HepG2 (cell line): ENCODE results near the gene DEFB112. TPM values are rescaled to one million over a fixed set of nuclear protein-coding genes. Genes with fewer than 3 reads are reported as not detected.

Experiments
- ATAC-seq: fragments of 200-7000 bp; cut with Tn5 transposase; 3 replicates; pipeline ENCODE4 v1.9.1; 2020; ENCODE audit warnings: mild to moderate bottlenecking, moderate library complexity
- BruUV-seq: library from RNA; stranded (reverse); fragments of 400-500 nt; replicated peaks from 2 replicates; lab custom pipeline; 2021; lab: Mats Ljungman, UMichigan
- CTCF ChIA-PET: fragments of 300-600 bp; formaldehyde crosslinking; extraction: SDS; loops from one replicate; lab custom pipeline; 2021; ENCODE audit warnings: low total read pairs, inconsistent platforms, low intra/inter-chr PET ratio; lab: Yijun Ruan, JAX
- POLR2A ChIA-PET: fragments of 350-600 bp; sonication (Branson Sonifier 250); formaldehyde crosslinking; loops from one replicate; lab custom pipeline; 2020; ENCODE audit warnings: antibody characterized with exemption, inconsistent platforms; lab: Yijun Ruan, JAX
- DNase-seq: peaks from one replicate; pipeline ENCODE4 v3.0.0-alpha.2; 2015; ENCODE audit warnings: low spot score
- FAIRE-seq: peaks from 3 replicates; lab custom pipeline; 2011; peaks lifted over from hg19 to GRCh38; lab: Jason Lieb, UNC
- H2AFZ ChIP-seq: one replicate; pipeline ENCODE4 v1.6.1; 2011; ENCODE audit warnings: low read length, inconsistent platforms
- H3K27ac ChIP-seq: fragments of 300-600 bp; 3 replicates; pipeline ENCODE4 v1.8.0; 2011; ENCODE audit warnings: mixed run types, mild to moderate bottlenecking, mixed read lengths, low read length, inconsistent platforms; ENCODE audit not compliant: insufficient read depth; ENCODE audit errors: extremely low read length
- H3K27me3 ChIP-seq, 2 experiments: fragments of 200-600 bp in 1 of 2; 2 replicates in 1 of 2; 3 replicates in 1 of 2; pipeline versions ENCODE4 v1.6.0 to v1.8.0; 2011; ENCODE audit warnings: low read length in 2 of 2, mild to moderate bottlenecking in 2 of 2, moderate library complexity in 2 of 2, inconsistent platforms in 1 of 2; ENCODE audit not compliant: insufficient read depth in 2 of 2, control insufficient read depth in 1 of 2
- H3K36me3 ChIP-seq, 2 experiments: fragments of 200-600 bp in 1 of 2; replicated peaks in 1 of 2; 2 replicates in 1 of 2; 3 replicates in 1 of 2; pipeline versions ENCODE4 v1.5.1 to v1.8.0; 2011; ENCODE audit warnings: low read length in 2 of 2, inconsistent platforms in 1 of 2; ENCODE audit not compliant: insufficient read depth in 2 of 2, control insufficient read depth in 1 of 2
- H3K4me1 ChIP-seq: 2 replicates; pipeline ENCODE4 v1.5.1; 2012; ENCODE audit warnings: low read length, inconsistent platforms; ENCODE audit not compliant: insufficient read depth
- H3K4me2 ChIP-seq: 2 replicates; pipeline ENCODE4 v1.6.0; 2011; ENCODE audit warnings: low read depth, low read length, inconsistent platforms
- H3K4me3 ChIP-seq, 3 experiments: fragments of 200-600 bp in 1 of 3; sonication (generic), shearing (Covaris generic) in 1 of 3; replicated peaks in 1 of 3; 2 replicates each; pipeline ENCODE4 v1.5.1; 2011 to 2016; ENCODE audit warnings: low read length in 3 of 3, inconsistent platforms in 2 of 3, low read depth in 2 of 3, mild to moderate bottlenecking in 2 of 3, control low read depth in 1 of 3, mixed read lengths in 1 of 3; ENCODE audit not compliant: insufficient read depth in 1 of 3
- H3K79me2 ChIP-seq: one replicate; pipeline ENCODE4 v1.6.1; 2011; ENCODE audit warnings: low read length, inconsistent platforms; ENCODE audit not compliant: insufficient read depth
- H3K9ac ChIP-seq: 2 replicates; pipeline ENCODE4 v1.6.0; 2011; ENCODE audit warnings: mild to moderate bottlenecking, low read depth, low read length, inconsistent platforms; ENCODE audit not compliant: insufficient read depth
- H3K9me3 ChIP-seq: 2 replicates; pipeline ENCODE4 v1.5.1; 2012; ENCODE audit warnings: mild to moderate bottlenecking, low read length
- H4K20me1 ChIP-seq: 2 replicates; pipeline ENCODE4 v1.6.0; 2011; ENCODE audit warnings: inconsistent platforms, mild to moderate bottlenecking, low read length, moderate library complexity; ENCODE audit not compliant: insufficient read depth
- FOXJ3 ChIP-seq: sonication (generic); formaldehyde crosslinking; IDR thresholded peaks from 2 replicates; pipeline ENCODE4 v1.4.0; 2020; ENCODE audit warnings: missing genetic modification reagents, mild to moderate bottlenecking, borderline replicate concordance
- STAG1 ChIP-seq: sonication (generic); formaldehyde crosslinking; IDR thresholded peaks from 2 replicates; pipeline ENCODE4 v1.4.0; 2020; ENCODE audit warnings: missing genetic modification reagents
- WGBS: methylation state at CpG from one replicate; pipeline ENCODE4 v1.1.6; 2017; ENCODE audit warnings: low lambda C conversion rate; 5-methylcytosine and 5-hydroxymethylcytosine counted together
- in situ Hi-C: cut with HindIII; loops from 2 replicates; pipeline ENCODE4 v1.10.0; 2017; ENCODE audit warnings: low pct_unique_long_range_greater_than_20kb; ENCODE audit not compliant: extremely low pct_ligation_motif_present
- intact Hi-C: fragments of 100-400 bp; cut with micrococcal nuclease; formaldehyde crosslinking; loops from one replicate; pipeline ENCODE4 v1.10.0; 2022; ENCODE audit not compliant: unreplicated experiment
- polyA plus RNA-seq, 8 experiments: library from polyadenylated mRNA; depleted of rRNA in 3 of 8; stranded (reverse) in 7 of 8; unstranded in 1 of 8; fragments of >200 nt; fragmentation: Illumina TruSeq in 4 of 8; extraction: Trizol in 4 of 8; gene quantifications; 2 replicates each; pipeline versions ENCODE4 v1.2.1 to v1.2.3, GENCODE V29; 2011 to 2016; ENCODE audit warnings: low read depth in 4 of 8, missing spikeins in 1 of 8, mixed read lengths in 1 of 8; ENCODE audit not compliant: insufficient read depth in 1 of 8
- total RNA-seq, 5 experiments: library from RNA; depleted of rRNA; stranded (reverse); fragments of >200 nt; fragmentation: Illumina TruSeq; extraction: Trizol; gene quantifications; 2 replicates each; pipeline ENCODE4 v1.2.3, GENCODE V29; 2016; ENCODE audit warnings: low read depth in 1 of 5
- TF ChIP-seq, protein P1 (sequence below): fragments of 450-650 bp; IDR thresholded peaks from 2 replicates; pipeline ENCODE4 v1.6.1; 2017; ENCODE audit warnings: mild to moderate bottlenecking
- TF ChIP-seq, protein P2 (sequence below): sonication (generic); formaldehyde crosslinking; IDR thresholded peaks from 2 replicates; pipeline ENCODE4 v1.5.0; 2020; ENCODE audit warnings: mild to moderate bottlenecking, missing genetic modification reagents, moderate library complexity
- TF ChIP-seq, protein P3 (sequence below): sonication (generic); formaldehyde crosslinking; conservative IDR thresholded peaks from 2 replicates; pipeline ENCODE4 v1.4.0; 2020; ENCODE audit warnings: missing genetic modification reagents

Gene DEFB112
- total and polyA plus RNA-seq, 2 of the 13 experiments (the other 11 are each of a cell fraction or from before 2014, with no cell fraction given) = not detected

DNA sequence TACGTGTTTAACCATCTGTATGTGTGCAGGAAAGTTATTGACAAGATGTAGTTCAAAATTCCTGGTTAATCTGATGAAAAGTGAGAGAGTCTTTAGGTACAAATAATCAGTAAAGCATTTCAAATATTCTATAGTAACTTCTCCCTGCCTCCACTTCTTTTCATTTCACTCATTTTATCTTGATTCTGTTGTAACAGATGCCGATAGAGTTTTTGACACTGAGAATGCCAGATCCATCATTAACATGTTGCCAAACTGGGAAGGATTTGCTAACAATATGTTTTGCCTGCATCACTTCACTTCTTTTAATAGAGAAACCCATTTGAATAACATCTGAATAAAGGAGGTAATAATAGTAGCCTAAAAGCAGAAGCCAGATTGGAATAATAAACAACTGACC is 20.4 kb upstream of the DEFB112 start (continued):
- TF ChIP-seq, protein P1, sequence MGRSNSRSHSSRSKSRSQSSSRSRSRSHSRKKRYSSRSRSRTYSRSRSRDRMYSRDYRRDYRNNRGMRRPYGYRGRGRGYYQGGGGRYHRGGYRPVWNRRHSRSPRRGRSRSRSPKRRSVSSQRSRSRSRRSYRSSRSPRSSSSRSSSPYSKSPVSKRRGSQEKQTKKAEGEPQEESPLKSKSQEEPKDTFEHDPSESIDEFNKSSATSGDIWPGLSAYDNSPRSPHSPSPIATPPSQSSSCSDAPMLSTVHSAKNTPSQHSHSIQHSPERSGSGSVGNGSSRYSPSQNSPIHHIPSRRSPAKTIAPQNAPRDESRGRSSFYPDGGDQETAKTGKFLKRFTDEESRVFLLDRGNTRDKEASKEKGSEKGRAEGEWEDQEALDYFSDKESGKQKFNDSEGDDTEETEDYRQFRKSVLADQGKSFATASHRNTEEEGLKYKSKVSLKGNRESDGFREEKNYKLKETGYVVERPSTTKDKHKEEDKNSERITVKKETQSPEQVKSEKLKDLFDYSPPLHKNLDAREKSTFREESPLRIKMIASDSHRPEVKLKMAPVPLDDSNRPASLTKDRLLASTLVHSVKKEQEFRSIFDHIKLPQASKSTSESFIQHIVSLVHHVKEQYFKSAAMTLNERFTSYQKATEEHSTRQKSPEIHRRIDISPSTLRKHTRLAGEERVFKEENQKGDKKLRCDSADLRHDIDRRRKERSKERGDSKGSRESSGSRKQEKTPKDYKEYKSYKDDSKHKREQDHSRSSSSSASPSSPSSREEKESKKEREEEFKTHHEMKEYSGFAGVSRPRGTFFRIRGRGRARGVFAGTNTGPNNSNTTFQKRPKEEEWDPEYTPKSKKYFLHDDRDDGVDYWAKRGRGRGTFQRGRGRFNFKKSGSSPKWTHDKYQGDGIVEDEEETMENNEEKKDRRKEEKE = no peak
- TF ChIP-seq FOXJ3 = no peak

DNA sequence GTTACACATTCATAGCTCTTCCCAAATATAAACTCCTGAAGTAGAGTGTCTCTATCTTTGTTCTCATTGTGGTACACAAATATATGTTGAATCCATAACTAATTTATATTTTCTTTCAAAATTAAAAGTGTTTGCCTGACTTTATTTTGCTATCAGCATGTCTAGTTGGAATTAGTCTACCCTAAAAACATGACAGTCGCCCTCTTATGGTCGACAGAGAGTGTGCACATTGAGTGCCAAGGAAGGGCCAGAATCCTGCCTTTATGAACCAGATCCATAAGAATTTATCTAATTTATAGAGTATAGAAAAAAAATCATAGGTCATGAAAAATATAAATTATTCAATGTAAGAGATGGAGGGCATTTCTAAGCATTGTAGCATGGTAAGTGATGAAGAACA is 12.3 kb upstream of the DEFB112 start:
- POLR2A ChIA-PET = no interaction called here
- no peak overlapping the region for H3K27ac ChIP-seq
- intact Hi-C loops (no loop called here), in situ Hi-C loops (no loop called here)
- ATAC-seq (peak; percentile 68), DNase-seq (peak; percentile 16), FAIRE-seq (peak; percentile 37)
- H4K20me1 ChIP-seq = no peaks in the 10 kb centered on the region
- H3K4me1 ChIP-seq = no peaks in the 10 kb centered on the region
- H3K4me2 ChIP-seq = no peak overlapping the region
- H2AFZ ChIP-seq = no peak overlapping the region
- no peaks in the 10 kb centered on the region for H3K36me3 ChIP-seq
- BruUV-seq = no TSS peak
- H3K79me2 ChIP-seq = no peaks in the 10 kb centered on the region
- no peaks in the 10 kb centered on the region for H3K9me3 ChIP-seq
- no peak overlapping the region for H3K9ac ChIP-seq
- TF ChIP-seq STAG1 (CRISPR knock-in tag) = 0 out of 2 replicates have a peak, but pooled peaks have one; percentile 7
- TF ChIP-seq, protein P2, sequence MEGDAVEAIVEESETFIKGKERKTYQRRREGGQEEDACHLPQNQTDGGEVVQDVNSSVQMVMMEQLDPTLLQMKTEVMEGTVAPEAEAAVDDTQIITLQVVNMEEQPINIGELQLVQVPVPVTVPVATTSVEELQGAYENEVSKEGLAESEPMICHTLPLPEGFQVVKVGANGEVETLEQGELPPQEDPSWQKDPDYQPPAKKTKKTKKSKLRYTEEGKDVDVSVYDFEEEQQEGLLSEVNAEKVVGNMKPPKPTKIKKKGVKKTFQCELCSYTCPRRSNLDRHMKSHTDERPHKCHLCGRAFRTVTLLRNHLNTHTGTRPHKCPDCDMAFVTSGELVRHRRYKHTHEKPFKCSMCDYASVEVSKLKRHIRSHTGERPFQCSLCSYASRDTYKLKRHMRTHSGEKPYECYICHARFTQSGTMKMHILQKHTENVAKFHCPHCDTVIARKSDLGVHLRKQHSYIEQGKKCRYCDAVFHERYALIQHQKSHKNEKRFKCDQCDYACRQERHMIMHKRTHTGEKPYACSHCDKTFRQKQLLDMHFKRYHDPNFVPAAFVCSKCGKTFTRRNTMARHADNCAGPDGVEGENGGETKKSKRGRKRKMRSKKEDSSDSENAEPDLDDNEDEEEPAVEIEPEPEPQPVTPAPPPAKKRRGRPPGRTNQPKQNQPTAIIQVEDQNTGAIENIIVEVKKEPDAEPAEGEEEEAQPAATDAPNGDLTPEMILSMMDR (CRISPR knock-in tag) = peak; percentile 34
- TF ChIP-seq, protein P3, sequence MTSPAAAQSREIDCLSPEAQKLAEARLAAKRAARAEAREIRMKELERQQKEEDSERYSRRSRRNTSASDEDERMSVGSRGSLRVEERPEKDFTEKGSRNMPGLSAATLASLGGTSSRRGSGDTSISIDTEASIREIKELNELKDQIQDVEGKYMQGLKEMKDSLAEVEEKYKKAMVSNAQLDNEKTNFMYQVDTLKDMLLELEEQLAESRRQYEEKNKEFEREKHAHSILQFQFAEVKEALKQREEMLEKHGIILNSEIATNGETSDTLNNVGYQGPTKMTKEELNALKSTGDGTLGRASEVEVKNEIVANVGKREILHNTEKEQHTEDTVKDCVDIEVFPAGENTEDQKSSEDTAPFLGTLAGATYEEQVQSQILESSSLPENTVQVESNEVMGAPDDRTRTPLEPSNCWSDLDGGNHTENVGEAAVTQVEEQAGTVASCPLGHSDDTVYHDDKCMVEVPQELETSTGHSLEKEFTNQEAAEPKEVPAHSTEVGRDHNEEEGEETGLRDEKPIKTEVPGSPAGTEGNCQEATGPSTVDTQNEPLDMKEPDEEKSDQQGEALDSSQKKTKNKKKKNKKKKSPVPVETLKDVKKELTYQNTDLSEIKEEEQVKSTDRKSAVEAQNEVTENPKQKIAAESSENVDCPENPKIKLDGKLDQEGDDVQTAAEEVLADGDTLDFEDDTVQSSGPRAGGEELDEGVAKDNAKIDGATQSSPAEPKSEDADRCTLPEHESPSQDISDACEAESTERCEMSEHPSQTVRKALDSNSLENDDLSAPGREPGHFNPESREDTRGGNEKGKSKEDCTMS (CRISPR knock-in tag) = no peak
- WGBS = 0% methylated on average over 2 of the region's 2 CpGs
- CTCF ChIA-PET = no interaction called here
- H3K27me3 ChIP-seq = no peaks in the 10 kb centered on the region; a peak in 1 of 5 replicates
- no peak overlapping the region for H3K4me3 ChIP-seq
